ENCODE data around the gene G2E3.
"Not testable (repeated sequence)": the region's sequence is repeated elsewhere in the genome, so short reads cannot be mapped to it uniquely, and the experiment has no call there.

Gene G2E3

GRCh38 chr14:30528778-30529642, 29.9 kb upstream of the G2E3 start:
- H3K27ac ChIP-seq (ENCODE audit: low read depth, low read length, severe bottlenecking), result no peak overlapping the region
- H3K4me1 ChIP-seq (ENCODE audit: control insufficient read depth, insufficient read depth, low read length, poor library complexity, severe bottlenecking), result no peaks in the 10 kb centered on the region
- H3K9me3 ChIP-seq (ENCODE audit: control insufficient read depth, low read length), result no peaks in the 10 kb centered on the region
- H3K4me3 ChIP-seq (ENCODE audit: extremely low read depth, insufficient read depth, low read length, poor library complexity, severe bottlenecking), result no peak overlapping the region
- H3K36me3 ChIP-seq (ENCODE audit: control insufficient read depth, insufficient read depth, low read length), result no peaks in the 10 kb centered on the region
- WGBS, 2 experiments (ENCODE audit: insufficient coverage in 2 of 2), result 86 to 92% methylated on average over 8 of the region's 12 CpGs

DNA sequence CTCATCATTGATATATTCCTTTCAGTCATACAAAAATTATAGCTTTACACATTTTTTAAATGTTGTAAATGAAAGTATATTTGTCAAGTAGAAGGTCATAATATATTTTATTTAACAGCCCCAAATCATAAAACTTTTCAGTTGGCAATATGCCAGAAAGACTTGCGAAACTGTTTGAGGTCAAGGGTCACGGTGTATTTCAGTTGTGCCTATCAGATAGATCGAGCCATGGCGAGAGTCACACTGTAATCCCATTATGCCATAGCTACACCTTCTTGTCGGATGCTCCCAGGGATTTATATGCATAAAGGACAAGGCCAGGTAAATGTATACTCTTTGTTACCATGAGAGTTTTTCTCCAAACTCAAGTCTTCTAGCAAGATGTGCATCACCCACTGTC, 26.7 kb upstream of the G2E3 start:
- Histone ChIP-seq H3K36me3 (ENCODE audit: control insufficient read depth, insufficient read depth, low read length) (no peaks in the 10 kb centered on the region), H3K9me3 (ENCODE audit: control insufficient read depth, low read length) (no peaks in the 10 kb centered on the region), H3K27ac (ENCODE audit: low read depth, low read length, severe bottlenecking) (no peak overlapping the region), H3K4me3 (ENCODE audit: extremely low read depth, insufficient read depth, low read length, poor library complexity, severe bottlenecking) (no peak overlapping the region), H3K4me1 (ENCODE audit: control insufficient read depth, insufficient read depth, low read length, poor library complexity, severe bottlenecking) (no peaks in the 10 kb centered on the region)
- WGBS, 2 experiments (ENCODE audit: insufficient coverage in 2 of 2), result 83 to 95% methylated on average over 4 to 5 of the region's 5 CpGs

DNA sequence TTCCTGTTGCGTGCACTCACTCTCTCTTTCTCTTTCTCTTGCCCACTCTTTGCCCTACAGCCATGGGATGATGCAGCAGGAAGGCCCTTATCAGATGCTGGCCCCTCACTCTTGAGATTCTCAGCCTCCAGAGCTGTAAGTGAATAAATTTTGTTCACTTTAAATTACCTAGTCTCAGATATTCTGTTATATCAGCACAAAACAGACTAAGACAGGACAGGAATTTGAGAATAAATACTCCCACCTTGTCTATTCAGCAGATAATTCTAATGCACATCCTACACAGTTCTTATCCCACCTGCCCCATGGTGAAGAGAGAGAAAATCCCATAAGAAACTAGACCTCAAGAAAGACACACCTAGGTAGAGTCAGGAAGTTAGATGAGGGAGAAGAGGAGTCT, 25.8 kb upstream of the G2E3 start:
- no peaks in the 10 kb centered on the region for H3K4me1 ChIP-seq (ENCODE audit: control insufficient read depth, insufficient read depth, low read length, poor library complexity, severe bottlenecking)
- H3K36me3 ChIP-seq (ENCODE audit: control insufficient read depth, insufficient read depth, low read length), result no peaks in the 10 kb centered on the region
- H3K27ac ChIP-seq (ENCODE audit: low read depth, low read length, severe bottlenecking), result no peak overlapping the region
- no peaks in the 10 kb centered on the region for H3K9me3 ChIP-seq (ENCODE audit: control insufficient read depth, low read length)
- 86 to 100% methylated on average over 1 of the region's 1 CpG for WGBS, 2 experiments (ENCODE audit: insufficient coverage in 2 of 2)
- no peak overlapping the region for H3K4me3 ChIP-seq (ENCODE audit: extremely low read depth, insufficient read depth, low read length, poor library complexity, severe bottlenecking)

GRCh38 chr14:30541318-30541717, 17.6 kb upstream of the G2E3 start:
- H3K4me1 ChIP-seq (ENCODE audit: control insufficient read depth, insufficient read depth, low read length, poor library complexity, severe bottlenecking), result no peaks in the 10 kb centered on the region
- H3K4me3 ChIP-seq (ENCODE audit: extremely low read depth, insufficient read depth, low read length, poor library complexity, severe bottlenecking), result no peak overlapping the region
- H3K27ac ChIP-seq (ENCODE audit: low read depth, low read length, severe bottlenecking), result no peak overlapping the region
- no CpG with 5 or more reads among the region's 1 CpG for WGBS, 2 experiments (ENCODE audit: insufficient coverage in 2 of 2)
- H3K36me3 ChIP-seq (ENCODE audit: control insufficient read depth, insufficient read depth, low read length), result no peaks in the 10 kb centered on the region
- H3K9me3 ChIP-seq (ENCODE audit: control insufficient read depth, low read length), result no peaks in the 10 kb centered on the region

DNA sequence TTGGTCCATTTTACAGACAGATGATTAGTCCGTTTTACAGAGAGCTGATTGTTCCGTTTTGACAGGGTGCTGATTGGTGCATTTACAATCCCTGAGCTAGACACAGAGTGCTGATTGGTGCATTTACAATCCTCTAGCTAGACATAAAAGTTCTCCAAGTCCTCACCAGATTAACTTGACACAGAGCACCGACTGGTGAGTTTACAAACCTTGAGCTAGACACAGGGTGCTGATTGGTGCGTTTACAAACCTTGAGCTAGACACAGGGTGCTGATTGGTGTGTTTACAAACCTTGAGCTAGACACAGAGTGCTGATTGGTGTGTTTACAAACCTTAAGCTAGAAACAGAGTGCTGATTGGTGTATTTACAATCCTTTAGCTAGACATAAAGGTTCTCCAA, 12.2 kb upstream of the G2E3 start:
- 84 to 100% methylated on average over 2 to 3 of the region's 4 CpGs for whole genome bisulfite sequencing, 2 experiments (ENCODE audit: insufficient coverage in 2 of 2)
- H3K36me3 ChIP-seq (ENCODE audit: control insufficient read depth, insufficient read depth, low read length); H3K27ac ChIP-seq (ENCODE audit: low read depth, low read length, severe bottlenecking); H3K4me3 ChIP-seq (ENCODE audit: extremely low read depth, insufficient read depth, low read length, poor library complexity, severe bottlenecking); H3K9me3 ChIP-seq (ENCODE audit: control insufficient read depth, low read length); H3K4me1 ChIP-seq (ENCODE audit: control insufficient read depth, insufficient read depth, low read length, poor library complexity, severe bottlenecking): not testable (repeated sequence)

- Histone ChIP-seq H3K9me3 (ENCODE audit: control insufficient read depth, low read length) (no peaks in the 10 kb centered on the region), H3K4me1 (ENCODE audit: control insufficient read depth, insufficient read depth, low read length, poor library complexity, severe bottlenecking) (no peaks in the 10 kb centered on the region), H3K36me3 (ENCODE audit: control insufficient read depth, insufficient read depth, low read length) (no peaks in the 10 kb centered on the region), H3K27ac (ENCODE audit: low read depth, low read length, severe bottlenecking) (no peak overlapping the region), H3K4me3 (ENCODE audit: extremely low read depth, insufficient read depth, low read length, poor library complexity, severe bottlenecking) (no peak overlapping the region)
- WGBS, 2 experiments (ENCODE audit: insufficient coverage in 2 of 2), result 91 to 92% methylated on average over 17 to 33 of the region's 40 CpGs
Observed at GRCh38 chr14:30547388-30548048, 11.4 kb upstream of the G2E3 start.

DNA sequence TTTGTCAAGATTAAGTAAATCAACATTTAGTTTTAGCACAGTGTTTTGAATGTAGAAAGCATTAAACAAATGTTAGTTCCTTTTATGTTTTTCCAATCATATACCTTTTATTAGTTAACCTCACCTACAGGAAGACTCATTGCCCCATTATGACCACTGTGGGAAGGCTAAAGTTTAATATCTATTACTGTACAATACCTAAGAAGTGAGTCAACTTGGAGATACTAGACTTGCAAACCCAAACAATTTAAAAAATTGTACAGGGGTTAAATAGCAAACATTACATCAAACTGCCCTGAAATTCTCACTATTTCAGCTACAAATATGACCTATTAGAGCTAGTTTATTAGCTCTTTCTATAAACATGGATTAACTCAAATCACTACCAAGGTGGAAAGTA, 8.6 kb upstream of the G2E3 start:
- Histone ChIP-seq H3K27ac (ENCODE audit: low read depth, low read length, severe bottlenecking) (no peak overlapping the region), H3K9me3 (ENCODE audit: control insufficient read depth, low read length) (no peaks in the 10 kb centered on the region), H3K36me3 (ENCODE audit: control insufficient read depth, insufficient read depth, low read length) (no peaks in the 10 kb centered on the region), H3K4me3 (ENCODE audit: extremely low read depth, insufficient read depth, low read length, poor library complexity, severe bottlenecking) (no peak overlapping the region), H3K4me1 (ENCODE audit: control insufficient read depth, insufficient read depth, low read length, poor library complexity, severe bottlenecking) (no peaks in the 10 kb centered on the region)

DNA sequence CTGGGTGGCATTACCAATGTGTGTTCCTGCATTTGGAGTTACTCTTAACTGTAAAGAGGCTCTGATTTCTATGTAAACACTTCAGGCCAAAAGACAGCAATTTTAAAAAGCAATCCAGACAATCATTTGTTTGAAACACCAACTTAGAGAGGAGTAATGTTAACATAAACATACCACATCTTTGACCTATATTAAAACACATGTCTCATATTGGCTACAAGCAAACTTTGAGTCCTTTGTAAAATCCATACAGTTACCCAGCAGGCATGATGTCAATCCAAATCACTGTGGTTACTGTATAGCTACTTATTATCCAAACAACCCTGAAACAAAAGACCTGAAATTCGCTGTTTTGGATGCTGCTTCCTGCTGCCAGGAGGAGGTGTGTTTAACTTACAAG, 7.5 kb upstream of the G2E3 start:
- Histone ChIP-seq H3K4me1 (ENCODE audit: control insufficient read depth, insufficient read depth, low read length, poor library complexity, severe bottlenecking) (no peaks in the 10 kb centered on the region), H3K9me3 (ENCODE audit: control insufficient read depth, low read length) (no peaks in the 10 kb centered on the region), H3K36me3 (ENCODE audit: control insufficient read depth, insufficient read depth, low read length) (no peaks in the 10 kb centered on the region), H3K27ac (ENCODE audit: low read depth, low read length, severe bottlenecking) (no peak overlapping the region), H3K4me3 (ENCODE audit: extremely low read depth, insufficient read depth, low read length, poor library complexity, severe bottlenecking) (no peak overlapping the region)
- no CpG with 5 or more reads among the region's 1 CpG for WGBS, 2 experiments (ENCODE audit: insufficient coverage in 2 of 2)

GRCh38 chr14:30553311-30553989, 5.5 kb upstream of the G2E3 start:
- 100% methylated on average over 1 of the region's 3 CpGs for WGBS, 2 experiments (ENCODE audit: insufficient coverage in 2 of 2)
- H3K36me3 ChIP-seq (ENCODE audit: control insufficient read depth, insufficient read depth, low read length), result no peaks in the 10 kb centered on the region

DNA sequence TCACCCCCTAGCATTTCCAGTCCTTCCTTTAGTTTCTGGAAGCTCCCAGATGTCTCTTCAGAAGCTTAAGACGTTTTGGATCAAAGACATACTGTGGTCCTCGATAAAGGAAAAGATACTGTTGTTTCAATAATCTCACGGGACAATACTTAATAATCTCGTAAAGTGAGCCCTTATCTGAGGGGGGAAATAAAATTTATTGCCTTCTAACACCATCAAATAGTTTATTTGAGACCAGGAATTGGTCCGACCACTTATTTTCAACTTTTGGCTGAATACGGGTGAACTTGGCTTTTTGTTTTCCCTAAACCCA, 640 bp upstream of the G2E3 start:
- H3K9me3 ChIP-seq (ENCODE audit: control insufficient read depth, low read length), result no peaks in the 10 kb centered on the region
- peak overlapping the region; percentile 86 for H3K27ac ChIP-seq (ENCODE audit: low read depth, low read length, severe bottlenecking)
- peaks cover 6% of the 10 kb centered on the region for H3K4me1 ChIP-seq (ENCODE audit: control insufficient read depth, insufficient read depth, low read length, poor library complexity, severe bottlenecking)
- WGBS, 2 experiments (ENCODE audit: insufficient coverage in 2 of 2), result 85 to 88% methylated on average over 2 to 3 of the region's 6 CpGs
- peak overlapping the region; percentile 93 for H3K4me3 ChIP-seq (ENCODE audit: extremely low read depth, insufficient read depth, low read length, poor library complexity, severe bottlenecking)
- H3K36me3 ChIP-seq (ENCODE audit: control insufficient read depth, insufficient read depth, low read length), result peaks cover 16% of the 10 kb centered on the region

More at GRCh38 chr14:30553311-30553989, 5.5 kb upstream of the G2E3 start:
- no peak overlapping the region for H3K27ac ChIP-seq (ENCODE audit: low read depth, low read length, severe bottlenecking)
- peaks cover 3% of the 10 kb centered on the region for H3K4me1 ChIP-seq (ENCODE audit: control insufficient read depth, insufficient read depth, low read length, poor library complexity, severe bottlenecking)
- H3K9me3 ChIP-seq (ENCODE audit: control insufficient read depth, low read length), result no peaks in the 10 kb centered on the region
- no peak overlapping the region for H3K4me3 ChIP-seq (ENCODE audit: extremely low read depth, insufficient read depth, low read length, poor library complexity, severe bottlenecking)

- Histone ChIP-seq H3K27ac (ENCODE audit: low read depth, low read length, severe bottlenecking) (peak overlapping the region; percentile 86), H3K4me3 (ENCODE audit: extremely low read depth, insufficient read depth, low read length, poor library complexity, severe bottlenecking) (peak overlapping the region; percentile 93), H3K9me3 (ENCODE audit: control insufficient read depth, low read length) (no peaks in the 10 kb centered on the region), H3K36me3 (ENCODE audit: control insufficient read depth, insufficient read depth, low read length) (peaks cover 24% of the 10 kb centered on the region), H3K4me1 (ENCODE audit: control insufficient read depth, insufficient read depth, low read length, poor library complexity, severe bottlenecking) (peaks cover 6% of the 10 kb centered on the region)
- 0 to 1% methylated on average over 9 to 13 of the region's 16 CpGs for WGBS, 2 experiments (ENCODE audit: insufficient coverage in 2 of 2)
Observed at GRCh38 chr14:30559638-30560091, 707 bp downstream of the G2E3 start.
